Measurements from ENCODE around the gene SRRM2. TPM values are rescaled to one million over a fixed set of nuclear protein-coding genes. Genes with fewer than 3 reads are reported as not detected.
A peak's percentile ranks its signal among the peaks of the same experiment; 100 is the strongest.

SRRM2 gene
- total and polyA plus RNA-seq, 2 donors: 115 to 481 TPM

DNA sequence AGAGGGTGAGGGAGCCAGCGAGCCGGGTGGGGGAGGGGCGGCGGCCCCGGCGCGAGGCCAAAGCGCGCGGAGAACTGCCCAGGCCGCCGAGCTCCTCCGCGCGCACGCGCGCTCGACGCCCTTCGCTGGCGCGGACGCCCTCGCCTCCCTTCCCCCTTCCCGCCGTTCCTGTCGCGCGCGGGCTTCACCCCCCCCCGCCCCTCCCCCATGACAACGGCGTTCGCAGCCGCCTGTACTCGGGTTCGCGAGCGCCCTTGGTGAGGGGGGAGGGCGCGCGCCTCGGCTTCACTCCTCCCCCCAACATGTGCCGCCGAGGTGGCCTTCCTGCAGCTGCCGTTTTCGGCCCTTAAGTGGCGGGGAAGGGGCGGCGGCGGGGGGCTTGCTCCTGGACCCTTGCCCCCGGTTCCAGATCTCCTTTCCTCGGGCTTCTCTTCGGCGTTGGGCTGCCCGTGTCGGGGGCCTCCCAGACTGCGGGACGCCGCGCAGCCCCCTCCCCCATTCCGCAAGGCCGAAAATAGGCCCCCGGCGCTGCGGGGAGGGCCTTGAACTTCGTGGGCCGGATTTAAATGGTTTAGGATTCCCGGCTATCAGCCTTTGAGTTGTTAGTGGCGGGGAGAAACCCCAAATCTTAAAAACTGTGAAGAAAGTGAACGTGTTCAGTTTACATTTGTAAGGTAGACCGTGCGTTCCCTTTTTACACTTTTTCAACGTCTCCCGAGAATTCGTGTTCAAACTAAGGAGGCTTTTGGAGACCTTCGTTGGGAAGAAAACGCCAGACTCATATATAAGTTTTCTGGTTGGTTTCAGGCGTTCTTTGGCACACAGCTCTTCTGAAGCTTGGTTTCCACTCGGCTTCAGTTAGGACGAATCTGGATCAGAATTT, 653 bp downstream of the SRRM2 start:
- peak; percentile 28 for DNase-seq (ENCODE audit: extremely low spot score)
- WGBS: under 1% methylated on average over 60 of the region's 82 CpGs
- Histone ChIP-seq H3K4me1 (ENCODE audit: insufficient read depth) (peaks cover 5% of the 10 kb centered on the region), H3K27ac (ENCODE audit: low read depth) (peak overlapping the region; percentile 100), H3K36me3 (ENCODE audit: insufficient read depth) (peaks cover 2% of the 10 kb centered on the region), H3K4me3 (ENCODE audit: low read depth, low read length) (peak overlapping the region; percentile 88)

DNA sequence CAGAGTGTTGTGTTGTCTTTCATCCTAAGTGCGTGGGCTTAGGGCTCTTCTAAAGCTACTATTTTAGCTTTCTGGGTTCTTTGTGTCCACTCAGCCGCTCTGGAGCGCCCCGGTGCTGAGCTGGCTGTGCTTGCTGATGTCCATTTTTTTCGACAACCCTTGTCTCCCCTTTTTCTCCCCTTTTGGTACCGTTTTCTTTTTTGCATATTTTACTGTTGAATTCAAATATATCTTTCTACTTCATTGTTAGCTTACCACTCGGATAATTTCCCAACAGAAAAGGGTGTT, 1.2 kb downstream of the SRRM2 start:
- no peak overlapping the region for H3K27ac ChIP-seq (ENCODE audit: low read depth)
- WGBS: 2% methylated on average over 7 of the region's 7 CpGs

DNA sequence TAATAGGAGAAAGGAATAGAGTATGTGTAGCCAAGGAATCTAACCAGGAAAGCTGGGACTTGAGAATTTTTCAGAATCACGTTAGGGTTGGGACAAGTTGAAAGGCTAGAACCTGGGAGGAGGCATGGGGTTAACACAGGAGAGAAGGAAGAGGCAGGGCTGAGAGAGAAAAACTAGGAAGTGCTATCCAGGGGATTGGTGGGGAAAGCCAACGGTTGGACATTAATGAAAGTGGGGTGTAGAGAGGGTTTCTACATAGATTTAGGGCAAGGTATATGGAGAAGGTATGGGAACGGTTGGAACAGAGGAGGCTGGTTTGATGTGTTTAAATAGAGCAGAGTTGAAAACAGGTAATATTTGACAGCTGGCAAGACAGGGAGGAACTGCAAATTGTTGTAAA, 2.7 kb downstream of the SRRM2 start:
- 24% methylated on average over 3 of the region's 3 CpGs for WGBS
- no peak for DNase-seq (ENCODE audit: extremely low spot score)
- Histone ChIP-seq H3K36me3 (ENCODE audit: insufficient read depth) (peaks cover 8% of the 10 kb centered on the region), H3K4me1 (ENCODE audit: insufficient read depth) (peaks cover 5% of the 10 kb centered on the region), H3K27ac (ENCODE audit: low read depth) (no peak overlapping the region), H3K4me3 (ENCODE audit: low read depth, low read length) (no peak overlapping the region)

More for the DNA sequence above, 1.2 kb downstream of the SRRM2 start:
- peaks cover 5% of the 10 kb centered on the region for H3K4me1 ChIP-seq (ENCODE audit: insufficient read depth)
- H3K36me3 ChIP-seq (ENCODE audit: insufficient read depth): peaks cover 2% of the 10 kb centered on the region
- H3K4me3 ChIP-seq (ENCODE audit: low read depth, low read length): peak overlapping the region; percentile 88
- DNase-seq (ENCODE audit: extremely low spot score): no peak

DNA sequence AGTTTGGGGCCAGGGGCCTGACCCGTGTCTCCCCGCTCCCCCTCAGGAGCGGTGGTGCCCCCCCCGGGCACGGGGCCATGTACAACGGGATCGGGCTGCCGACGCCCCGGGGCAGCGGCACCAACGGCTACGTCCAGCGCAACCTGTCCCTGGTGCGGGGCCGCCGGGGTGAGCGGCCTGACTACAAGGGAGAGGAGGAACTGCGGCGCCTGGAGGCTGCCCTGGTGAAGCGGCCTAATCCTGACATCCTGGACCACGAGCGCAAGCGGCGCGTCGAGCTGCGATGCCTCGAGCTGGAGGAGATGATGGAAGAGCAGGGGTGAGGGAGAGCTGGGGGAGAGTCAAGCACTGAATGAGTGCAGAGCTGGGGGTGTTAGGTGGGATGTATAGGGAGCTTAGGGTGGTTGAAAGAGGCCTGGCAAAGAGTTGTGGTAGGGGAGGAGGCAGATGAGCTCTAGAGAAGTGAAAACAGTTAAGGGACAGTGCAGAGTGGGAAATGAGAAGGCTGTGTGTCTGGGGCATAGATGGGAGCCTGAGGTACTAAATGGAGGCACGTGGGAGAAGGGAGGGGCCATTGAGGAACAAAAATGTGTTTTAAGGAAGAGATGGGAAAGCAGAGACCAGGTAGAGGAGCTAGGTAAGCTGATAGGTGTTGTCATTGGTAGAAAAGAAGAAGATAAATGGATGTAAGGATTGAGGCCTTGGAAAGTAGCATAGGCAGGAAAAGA, 4.0 kb downstream of the SRRM2 start:
- Histone ChIP-seq H3K36me3 (ENCODE audit: insufficient read depth) (peaks cover 11% of the 10 kb centered on the region), H3K4me3 (ENCODE audit: low read depth, low read length) (no peak overlapping the region), H3K4me1 (ENCODE audit: insufficient read depth) (peaks cover 5% of the 10 kb centered on the region), H3K27ac (ENCODE audit: low read depth) (no peak overlapping the region)
- 91% methylated on average over 30 of the region's 30 CpGs for WGBS
- DNase-seq (ENCODE audit: extremely low spot score): no peak

DNA sequence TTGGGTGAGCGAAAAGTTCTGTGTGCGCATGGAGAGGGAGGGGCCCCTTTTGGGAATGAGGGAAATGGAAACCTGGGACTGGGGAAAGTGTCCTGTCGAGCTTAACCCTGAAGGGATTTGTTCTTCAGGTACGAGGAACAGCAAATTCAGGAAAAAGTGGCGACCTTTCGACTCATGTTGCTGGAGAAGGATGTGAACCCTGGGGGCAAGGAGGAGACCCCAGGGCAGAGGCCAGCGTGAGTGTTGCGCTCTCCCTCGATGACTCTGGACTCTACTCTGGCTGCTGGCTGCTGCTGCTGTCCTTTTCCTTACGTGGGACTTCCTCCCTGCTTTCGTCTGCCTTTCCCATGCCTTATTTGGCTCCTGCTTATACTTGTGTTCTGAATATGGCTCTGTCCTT, 4.9 kb downstream of the SRRM2 start:
- WGBS: 72% methylated on average over 11 of the region's 11 CpGs
- Histone ChIP-seq H3K4me1 (ENCODE audit: insufficient read depth) (peaks cover 5% of the 10 kb centered on the region), H3K27ac (ENCODE audit: low read depth) (no peak overlapping the region), H3K4me3 (ENCODE audit: low read depth, low read length) (no peak overlapping the region), H3K36me3 (ENCODE audit: insufficient read depth) (peaks cover 15% of the 10 kb centered on the region)
- no peak for DNase-seq (ENCODE audit: extremely low spot score)

DNA sequence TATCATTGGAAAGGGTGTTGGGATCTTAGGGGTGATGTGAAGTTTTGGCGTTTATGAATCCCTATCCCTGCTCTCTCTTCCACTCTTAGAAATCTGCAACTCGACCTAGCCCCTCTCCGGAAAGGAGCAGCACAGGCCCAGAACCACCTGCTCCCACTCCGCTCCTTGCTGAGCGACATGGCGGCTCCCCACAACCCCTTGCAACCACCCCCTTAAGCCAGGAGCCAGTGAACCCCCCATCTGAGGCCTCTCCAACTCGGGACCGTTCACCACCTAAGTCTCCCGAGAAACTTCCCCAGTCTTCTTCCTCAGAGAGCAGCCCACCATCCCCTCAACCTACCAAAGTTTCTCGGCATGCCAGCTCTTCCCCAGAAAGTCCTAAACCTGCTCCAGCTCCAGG, 9.0 kb downstream of the SRRM2 start:
- Histone ChIP-seq H3K4me1 (ENCODE audit: insufficient read depth) (no peaks in the 10 kb centered on the region), H3K4me3 (ENCODE audit: low read depth, low read length) (no peak overlapping the region), H3K27ac (ENCODE audit: low read depth) (no peak overlapping the region), H3K36me3 (ENCODE audit: insufficient read depth) (peaks cover 18% of the 10 kb centered on the region)
- DNase-seq (ENCODE audit: extremely low spot score): no peak
- 98% methylated on average over 10 of the region's 10 CpGs for WGBS

DNA sequence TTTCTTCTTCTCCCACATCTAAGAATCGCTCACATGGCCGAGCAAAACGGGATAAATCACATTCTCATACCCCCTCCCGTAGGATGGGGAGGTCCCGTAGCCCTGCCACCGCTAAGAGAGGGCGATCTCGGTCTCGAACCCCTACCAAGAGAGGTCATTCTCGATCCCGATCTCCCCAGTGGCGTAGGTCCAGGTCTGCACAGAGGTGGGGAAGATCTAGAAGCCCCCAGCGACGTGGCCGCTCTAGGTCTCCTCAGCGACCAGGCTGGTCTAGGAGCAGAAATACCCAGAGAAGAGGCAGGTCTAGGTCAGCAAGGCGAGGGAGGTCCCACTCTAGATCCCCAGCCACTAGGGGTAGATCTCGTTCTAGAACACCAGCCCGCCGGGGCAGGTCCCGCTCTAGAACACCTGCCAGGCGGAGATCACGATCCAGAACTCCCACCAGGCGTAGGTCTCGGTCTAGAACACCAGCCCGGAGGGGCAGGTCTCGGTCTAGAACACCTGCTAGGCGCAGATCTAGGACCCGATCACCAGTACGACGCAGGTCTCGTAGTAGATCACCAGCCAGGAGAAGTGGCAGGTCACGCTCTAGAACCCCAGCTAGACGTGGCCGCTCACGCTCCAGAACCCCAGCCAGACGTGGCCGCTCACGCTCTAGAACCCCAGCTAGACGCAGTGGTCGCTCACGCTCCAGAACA, 9.6 kb downstream of the SRRM2 start:
- no peaks in the 10 kb centered on the region for H3K4me1 ChIP-seq (ENCODE audit: insufficient read depth)
- H3K36me3 ChIP-seq (ENCODE audit: insufficient read depth): peaks cover 18% of the 10 kb centered on the region
- H3K27ac ChIP-seq (ENCODE audit: low read depth): no peak overlapping the region
- H3K4me3 ChIP-seq (ENCODE audit: low read depth, low read length): no peak overlapping the region
- no peak for DNase-seq (ENCODE audit: extremely low spot score)
- 99% methylated on average over 42 of the region's 42 CpGs for WGBS

DNA sequence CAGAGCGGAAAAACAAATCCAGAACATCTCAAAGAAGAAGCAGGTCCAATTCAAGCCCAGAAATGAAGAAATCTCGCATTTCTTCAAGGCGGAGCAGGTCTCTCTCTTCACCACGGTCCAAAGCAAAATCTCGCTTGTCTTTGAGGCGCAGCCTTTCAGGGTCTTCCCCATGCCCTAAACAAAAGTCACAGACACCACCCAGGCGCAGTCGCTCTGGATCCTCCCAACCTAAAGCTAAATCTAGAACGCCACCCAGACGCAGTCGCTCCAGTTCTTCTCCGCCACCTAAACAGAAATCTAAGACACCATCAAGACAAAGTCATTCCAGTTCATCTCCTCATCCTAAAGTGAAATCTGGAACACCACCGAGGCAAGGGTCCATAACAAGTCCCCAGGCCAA, 10.3 kb downstream of the SRRM2 start:
- no peak overlapping the region for H3K27ac ChIP-seq (ENCODE audit: low read depth)
- peaks cover 18% of the 10 kb centered on the region for H3K36me3 ChIP-seq (ENCODE audit: insufficient read depth)
- no peak overlapping the region for H3K4me3 ChIP-seq (ENCODE audit: low read depth, low read length)
- 98% methylated on average over 13 of the region's 13 CpGs for WGBS
- DNase-seq (ENCODE audit: extremely low spot score): no peak
- no peaks in the 10 kb centered on the region for H3K4me1 ChIP-seq (ENCODE audit: insufficient read depth)

DNA sequence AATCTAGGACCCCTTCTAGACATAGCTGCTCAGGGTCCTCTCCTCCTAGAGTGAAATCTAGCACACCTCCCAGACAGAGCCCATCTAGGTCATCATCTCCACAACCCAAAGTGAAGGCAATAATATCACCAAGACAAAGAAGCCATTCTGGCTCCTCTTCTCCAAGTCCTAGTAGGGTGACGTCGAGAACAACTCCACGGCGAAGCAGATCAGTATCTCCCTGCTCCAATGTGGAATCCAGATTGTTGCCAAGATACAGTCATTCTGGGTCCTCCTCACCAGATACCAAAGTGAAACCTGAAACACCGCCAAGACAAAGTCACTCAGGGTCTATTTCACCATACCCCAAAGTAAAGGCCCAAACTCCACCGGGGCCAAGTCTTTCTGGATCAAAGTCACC, 10.7 kb downstream of the SRRM2 start:
- no peak for DNase-seq (ENCODE audit: extremely low spot score)
- WGBS: 97% methylated on average over 6 of the region's 6 CpGs

DNA sequence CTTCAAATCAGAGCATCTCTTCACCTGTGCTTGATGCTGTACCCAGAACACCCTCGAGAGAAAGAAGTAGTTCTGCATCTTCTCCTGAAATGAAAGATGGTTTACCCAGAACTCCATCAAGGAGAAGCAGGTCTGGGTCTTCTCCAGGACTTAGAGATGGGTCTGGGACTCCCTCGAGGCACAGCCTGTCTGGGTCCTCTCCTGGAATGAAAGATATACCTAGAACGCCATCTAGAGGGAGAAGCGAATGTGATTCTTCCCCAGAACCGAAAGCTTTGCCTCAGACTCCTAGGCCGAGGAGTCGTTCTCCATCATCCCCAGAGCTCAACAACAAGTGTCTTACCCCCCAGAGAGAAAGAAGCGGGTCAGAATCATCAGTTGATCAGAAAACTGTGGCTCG, 12.3 kb downstream of the SRRM2 start:
- 98% methylated on average over 9 of the region's 9 CpGs for WGBS
- H3K36me3 ChIP-seq (ENCODE audit: insufficient read depth): peaks cover 19% of the 10 kb centered on the region
- H3K27ac ChIP-seq (ENCODE audit: low read depth): no peak overlapping the region

More for the DNA sequence above, 10.7 kb downstream of the SRRM2 start:
- H3K4me3 ChIP-seq (ENCODE audit: low read depth, low read length): no peak overlapping the region
- H3K36me3 ChIP-seq (ENCODE audit: insufficient read depth): peaks cover 19% of the 10 kb centered on the region
- H3K4me1 ChIP-seq (ENCODE audit: insufficient read depth): no peaks in the 10 kb centered on the region
- no peak overlapping the region for H3K27ac ChIP-seq (ENCODE audit: low read depth)

DNA sequence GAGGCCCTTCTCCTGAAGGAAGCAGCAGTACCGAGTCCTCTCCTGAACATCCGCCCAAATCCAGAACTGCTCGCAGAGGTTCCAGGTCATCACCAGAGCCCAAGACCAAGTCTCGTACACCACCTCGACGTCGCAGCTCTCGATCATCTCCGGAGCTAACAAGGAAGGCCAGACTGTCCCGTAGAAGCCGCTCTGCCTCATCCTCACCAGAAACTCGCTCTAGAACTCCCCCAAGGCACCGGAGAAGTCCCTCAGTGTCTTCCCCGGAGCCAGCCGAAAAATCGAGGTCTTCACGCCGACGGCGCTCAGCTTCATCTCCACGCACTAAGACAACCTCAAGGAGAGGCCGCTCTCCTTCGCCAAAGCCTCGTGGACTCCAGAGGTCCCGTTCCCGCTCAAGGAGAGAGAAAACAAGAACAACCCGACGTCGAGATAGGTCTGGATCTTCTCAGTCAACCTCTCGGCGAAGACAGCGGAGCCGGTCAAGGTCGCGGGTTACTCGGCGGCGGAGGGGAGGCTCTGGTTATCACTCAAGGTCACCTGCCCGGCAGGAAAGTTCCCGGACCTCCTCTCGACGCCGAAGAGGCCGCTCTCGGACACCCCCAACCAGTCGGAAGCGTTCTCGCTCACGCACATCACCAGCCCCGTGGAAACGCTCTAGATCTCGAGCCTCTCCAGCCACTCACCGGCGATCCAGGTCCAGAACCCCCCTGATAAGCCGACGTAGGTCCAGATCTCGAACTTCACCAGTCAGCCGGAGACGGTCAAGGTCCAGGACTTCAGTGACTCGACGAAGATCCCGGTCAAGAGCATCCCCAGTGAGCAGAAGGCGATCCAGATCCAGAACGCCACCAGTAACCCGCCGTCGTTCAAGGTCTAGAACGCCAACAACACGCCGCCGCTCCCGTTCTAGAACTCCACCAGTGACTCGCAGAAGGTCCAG, 13.3 kb downstream of the SRRM2 start:
- no peak overlapping the region for H3K4me3 ChIP-seq (ENCODE audit: low read depth, low read length)
- 98% methylated on average over 73 of the region's 73 CpGs for WGBS
- DNase-seq (ENCODE audit: extremely low spot score): no peak
- H3K27ac ChIP-seq (ENCODE audit: low read depth): no peak overlapping the region
- peaks cover 17% of the 10 kb centered on the region for H3K36me3 ChIP-seq (ENCODE audit: insufficient read depth)
- no peaks in the 10 kb centered on the region for H3K4me1 ChIP-seq (ENCODE audit: insufficient read depth)

More for the DNA sequence above, 12.3 kb downstream of the SRRM2 start:
- H3K4me1 ChIP-seq (ENCODE audit: insufficient read depth): no peaks in the 10 kb centered on the region
- H3K4me3 ChIP-seq (ENCODE audit: low read depth, low read length): no peak overlapping the region
- DNase-seq (ENCODE audit: extremely low spot score): no peak

DNA sequence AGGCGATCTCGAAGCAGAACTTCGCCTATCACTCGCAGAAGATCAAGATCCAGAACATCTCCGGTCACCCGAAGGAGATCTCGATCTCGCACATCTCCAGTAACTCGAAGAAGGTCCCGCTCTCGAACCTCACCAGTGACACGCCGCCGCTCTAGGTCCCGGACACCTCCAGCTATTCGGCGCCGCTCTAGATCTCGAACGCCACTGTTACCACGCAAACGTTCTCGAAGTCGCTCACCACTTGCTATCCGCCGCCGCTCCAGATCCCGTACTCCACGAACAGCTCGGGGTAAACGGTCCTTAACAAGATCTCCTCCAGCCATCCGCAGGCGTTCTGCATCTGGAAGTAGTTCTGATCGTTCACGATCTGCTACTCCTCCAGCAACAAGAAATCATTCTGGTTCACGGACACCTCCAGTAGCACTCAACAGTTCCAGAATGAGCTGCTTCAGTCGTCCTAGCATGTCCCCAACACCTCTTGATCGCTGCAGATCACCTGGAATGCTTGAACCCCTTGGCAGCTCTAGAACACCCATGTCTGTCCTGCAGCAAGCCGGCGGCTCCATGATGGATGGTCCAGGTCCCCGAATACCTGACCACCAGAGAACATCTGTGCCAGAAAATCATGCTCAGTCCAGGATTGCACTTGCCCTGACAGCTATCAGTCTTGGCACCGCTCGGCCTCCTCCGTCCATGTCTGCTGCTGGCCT, 14.1 kb downstream of the SRRM2 start:
- H3K36me3 ChIP-seq (ENCODE audit: insufficient read depth): peaks cover 15% of the 10 kb centered on the region
- WGBS: 97% methylated on average over 44 of the region's 44 CpGs
- H3K4me1 ChIP-seq (ENCODE audit: insufficient read depth): no peaks in the 10 kb centered on the region
- H3K27ac ChIP-seq (ENCODE audit: low read depth): no peak overlapping the region
- H3K4me3 ChIP-seq (ENCODE audit: low read depth, low read length): no peak overlapping the region
- no peak for DNase-seq (ENCODE audit: extremely low spot score)

Data from urinary bladder (tissue), 4 donors.